HTR-8/SVneo (cell line): Measurements from ENCODE around the gene TIGIT.

ENCODE experiments used
- DNase-seq: peaks from one replicate; pipeline ENCODE4 v3.0.0; 2011; ENCODE audit warnings: low spot score, mixed read lengths; ENCODE audit not compliant: insufficient read length
- FAIRE-seq: peaks from 2 replicates; lab custom pipeline; 2011; peaks lifted over from hg19 to GRCh38; lab: Jason Lieb, UNC

The TIGIT gene

GRCh38 chr3:114350271-114350670 is 56.4 kb downstream of the TIGIT start:
- no peak for FAIRE-seq
- no peak for DNase-seq

GRCh38 chr3:114350690-114351089 is 56.9 kb downstream of the TIGIT start:
- DNase-seq (no peak), FAIRE-seq (no peak)

GRCh38 chr3:114351123-114351821 is 57.4 kb downstream of the TIGIT start:
- no peak for DNase-seq
- no peak for FAIRE-seq

- no peak for DNase-seq
- no peak for FAIRE-seq
These were observed 58.0 kb downstream of the TIGIT start for GRCh38 chr3:114351822-114352145.

GRCh38 chr3:114355653-114356052 is 61.8 kb downstream of the TIGIT start:
- FAIRE-seq (no peak), DNase-seq (no peak)

GRCh38 chr3:114356066-114356465 is 62.2 kb downstream of the TIGIT start:
- no peak for FAIRE-seq

GRCh38 chr3:114356525-114356924 is 62.7 kb downstream of the TIGIT start:
- FAIRE-seq = no peak

More at GRCh38 chr3:114356066-114356465, 62.2 kb downstream of the TIGIT start:
- no peak for DNase-seq

More at GRCh38 chr3:114356525-114356924, 62.7 kb downstream of the TIGIT start:
- no peak for DNase-seq
